Fibroblast of mammary gland (primary cell): Measurements from ENCODE around the gene HSD17B1.
"Not testable (repeated sequence)": the region's sequence is repeated elsewhere in the genome, so short reads cannot be mapped to it uniquely, and the experiment has no call there.

Experiments
- DNase-seq: peaks from one replicate; pipeline ENCODE4 v3.0.0-alpha.2; 2010; ENCODE audit warnings: low read depth
- H3K4me3 ChIP-seq: 2 replicates; pipeline ENCODE4 v1.5.1; 2011; ENCODE audit warnings: low read depth, mild to moderate bottlenecking, low read length, moderate library complexity; ENCODE audit not compliant: control insufficient read depth
- TF ChIP-seq, protein P1 (sequence below): conservative IDR thresholded peaks from 2 replicates; pipeline ENCODE4 v1.5.1; 2011; ENCODE audit warnings: low read depth, low read length, inconsistent platforms; ENCODE audit not compliant: control insufficient read depth, insufficient read depth

HSD17B1 gene

DNA sequence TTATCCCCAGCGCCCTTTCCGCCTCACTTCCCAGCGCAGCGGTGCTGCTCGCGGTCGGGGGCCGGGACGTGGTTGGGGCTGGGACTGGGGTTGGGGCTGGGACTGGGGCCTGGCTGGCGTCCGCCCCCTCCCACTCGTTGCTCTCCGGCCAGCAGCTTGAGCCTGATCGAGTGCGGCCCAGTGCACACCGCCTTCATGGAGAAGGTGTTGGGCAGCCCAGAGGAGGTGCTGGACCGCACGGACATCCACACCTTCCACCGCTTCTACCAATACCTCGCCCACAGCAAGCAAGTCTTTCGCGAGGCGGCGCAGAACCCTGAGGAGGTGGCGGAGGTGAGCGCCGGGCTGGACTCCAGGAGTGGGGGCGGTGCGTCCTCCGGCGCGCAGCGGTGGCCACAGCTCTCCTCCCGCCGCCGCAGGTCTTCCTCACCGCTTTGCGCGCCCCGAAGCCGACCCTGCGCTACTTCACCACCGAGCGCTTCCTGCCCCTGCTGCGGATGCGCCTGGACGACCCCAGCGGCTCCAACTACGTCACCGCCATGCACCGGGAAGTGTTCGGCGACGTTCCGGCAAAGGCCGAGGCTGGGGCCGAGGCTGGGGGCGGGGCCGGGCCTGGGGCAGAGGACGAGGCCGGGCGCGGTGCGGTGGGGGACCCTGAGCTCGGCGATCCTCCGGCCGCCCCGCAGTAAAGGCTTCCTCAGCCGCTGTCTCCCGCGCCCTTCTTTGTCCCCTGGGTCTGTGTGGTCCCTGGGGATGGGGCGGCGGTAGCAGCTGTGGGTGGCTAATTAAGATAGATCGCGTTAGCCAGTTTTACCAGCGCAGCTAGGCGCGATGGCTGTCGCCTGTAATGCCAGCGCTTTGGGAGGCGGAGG, 1.8 kb downstream of the HSD17B1 start:
- peak overlapping the region; percentile 82 for H3K4me3 ChIP-seq
- TF ChIP-seq, protein P1, sequence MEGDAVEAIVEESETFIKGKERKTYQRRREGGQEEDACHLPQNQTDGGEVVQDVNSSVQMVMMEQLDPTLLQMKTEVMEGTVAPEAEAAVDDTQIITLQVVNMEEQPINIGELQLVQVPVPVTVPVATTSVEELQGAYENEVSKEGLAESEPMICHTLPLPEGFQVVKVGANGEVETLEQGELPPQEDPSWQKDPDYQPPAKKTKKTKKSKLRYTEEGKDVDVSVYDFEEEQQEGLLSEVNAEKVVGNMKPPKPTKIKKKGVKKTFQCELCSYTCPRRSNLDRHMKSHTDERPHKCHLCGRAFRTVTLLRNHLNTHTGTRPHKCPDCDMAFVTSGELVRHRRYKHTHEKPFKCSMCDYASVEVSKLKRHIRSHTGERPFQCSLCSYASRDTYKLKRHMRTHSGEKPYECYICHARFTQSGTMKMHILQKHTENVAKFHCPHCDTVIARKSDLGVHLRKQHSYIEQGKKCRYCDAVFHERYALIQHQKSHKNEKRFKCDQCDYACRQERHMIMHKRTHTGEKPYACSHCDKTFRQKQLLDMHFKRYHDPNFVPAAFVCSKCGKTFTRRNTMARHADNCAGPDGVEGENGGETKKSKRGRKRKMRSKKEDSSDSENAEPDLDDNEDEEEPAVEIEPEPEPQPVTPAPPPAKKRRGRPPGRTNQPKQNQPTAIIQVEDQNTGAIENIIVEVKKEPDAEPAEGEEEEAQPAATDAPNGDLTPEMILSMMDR = no peak
- peak; percentile 64 for DNase-seq

DNA sequence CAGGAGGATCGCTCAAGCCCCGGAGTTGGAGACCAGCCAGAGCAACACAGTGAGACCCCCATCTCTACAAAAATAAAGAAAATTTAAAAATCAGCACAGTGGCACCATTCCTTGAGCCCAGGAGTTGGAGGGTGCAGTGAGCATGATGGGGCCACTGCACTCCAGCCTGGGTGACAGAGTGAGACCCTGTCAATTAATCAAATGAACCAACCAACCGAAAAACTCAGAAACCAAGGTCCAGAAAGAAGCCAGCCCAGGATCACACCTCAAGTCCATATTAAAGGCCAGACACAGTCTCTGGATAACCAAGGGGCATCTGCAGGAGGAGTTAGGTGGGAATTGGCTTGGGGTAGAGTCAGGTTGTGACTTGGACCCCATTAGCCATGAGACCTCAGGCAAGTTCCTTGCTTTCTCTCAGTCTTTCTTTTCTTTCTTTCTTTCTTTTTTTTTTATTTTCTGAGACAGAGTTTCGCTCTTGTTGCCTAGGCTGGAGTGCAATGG, 2.4 kb downstream of the HSD17B1 start:
- H3K4me3 ChIP-seq = peak overlapping the region; percentile 82
- TF ChIP-seq, protein P1 = no peak
- no peak for DNase-seq

DNA sequence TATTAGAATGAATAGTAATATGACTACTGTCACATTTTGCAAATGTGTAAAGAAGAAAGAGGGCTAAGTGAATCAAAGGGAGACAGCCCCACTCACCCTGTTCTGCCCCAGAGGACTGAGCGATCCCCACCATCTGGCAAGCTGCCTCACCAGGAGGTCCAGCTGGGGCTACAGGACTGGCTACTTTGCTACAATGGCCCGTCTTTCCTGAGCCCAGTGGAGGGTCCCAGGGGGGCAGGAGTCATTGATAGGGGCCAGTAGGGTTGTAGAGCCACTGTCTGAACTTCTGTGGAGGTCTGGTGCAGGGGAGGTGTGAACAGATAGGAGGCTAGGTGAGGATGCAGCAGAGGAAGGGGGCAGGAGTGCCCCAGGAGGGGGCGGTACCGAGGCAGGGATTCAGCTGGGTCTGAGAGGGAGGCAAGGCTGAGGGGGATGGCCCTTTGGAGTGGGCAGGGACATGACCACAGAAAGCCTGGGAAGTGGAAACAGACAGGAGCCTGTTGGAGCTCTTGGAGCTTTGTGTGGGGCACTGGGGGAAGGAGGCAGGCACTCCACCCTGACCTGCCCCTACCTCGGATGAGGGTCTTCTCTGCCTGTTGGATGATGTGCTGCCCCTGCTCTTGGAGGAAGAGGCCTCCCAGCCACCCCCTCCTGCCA, 3.4 kb downstream of the HSD17B1 start:
- H3K4me3 ChIP-seq, DNase-seq: not testable (repeated sequence)

DNA sequence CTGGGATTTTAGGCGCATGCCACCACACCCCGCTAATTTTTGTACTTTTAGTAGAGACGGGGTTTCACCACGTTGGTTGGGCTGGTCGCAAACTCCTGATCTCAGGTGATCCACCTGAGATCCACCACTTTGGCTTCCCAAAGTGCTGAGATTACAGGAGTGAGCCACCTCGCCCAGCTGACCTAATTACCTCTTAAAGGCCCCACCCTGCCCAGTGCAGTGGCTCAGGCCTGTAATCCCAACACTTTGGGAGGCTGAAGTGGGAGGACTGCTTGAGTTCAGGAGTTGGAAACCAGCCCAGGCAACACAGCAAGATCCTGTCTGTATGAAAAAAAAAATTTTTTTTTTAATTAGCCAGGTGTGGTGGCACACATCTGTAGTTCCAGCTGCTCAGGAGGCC, 6.4 kb downstream of the HSD17B1 start:
- TF ChIP-seq, protein P1 = no peak
- H3K4me3 ChIP-seq = no peak overlapping the region
- DNase-seq = no peak

DNA sequence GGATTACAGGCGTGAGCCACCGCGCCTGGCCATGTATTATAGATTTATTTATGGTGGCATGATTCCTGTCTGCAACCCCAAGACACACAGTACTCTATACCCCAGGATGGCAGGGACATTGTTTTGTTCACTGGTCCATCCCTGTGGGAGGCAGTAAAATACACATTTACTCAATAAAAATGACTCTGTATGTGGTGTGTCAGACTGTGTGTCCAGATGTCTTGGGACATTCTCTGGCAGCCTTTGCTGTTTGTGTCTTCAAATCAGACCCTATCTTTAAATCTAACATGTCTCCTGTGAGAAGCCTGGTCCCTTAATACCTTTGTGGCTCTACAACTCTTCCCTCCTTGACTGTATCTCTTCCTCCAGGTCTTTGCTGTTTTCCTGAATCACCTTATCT, 7.5 kb downstream of the HSD17B1 start:
- H3K4me3 ChIP-seq = no peak overlapping the region
- no peak for DNase-seq
- TF ChIP-seq, protein P1 = no peak

DNA sequence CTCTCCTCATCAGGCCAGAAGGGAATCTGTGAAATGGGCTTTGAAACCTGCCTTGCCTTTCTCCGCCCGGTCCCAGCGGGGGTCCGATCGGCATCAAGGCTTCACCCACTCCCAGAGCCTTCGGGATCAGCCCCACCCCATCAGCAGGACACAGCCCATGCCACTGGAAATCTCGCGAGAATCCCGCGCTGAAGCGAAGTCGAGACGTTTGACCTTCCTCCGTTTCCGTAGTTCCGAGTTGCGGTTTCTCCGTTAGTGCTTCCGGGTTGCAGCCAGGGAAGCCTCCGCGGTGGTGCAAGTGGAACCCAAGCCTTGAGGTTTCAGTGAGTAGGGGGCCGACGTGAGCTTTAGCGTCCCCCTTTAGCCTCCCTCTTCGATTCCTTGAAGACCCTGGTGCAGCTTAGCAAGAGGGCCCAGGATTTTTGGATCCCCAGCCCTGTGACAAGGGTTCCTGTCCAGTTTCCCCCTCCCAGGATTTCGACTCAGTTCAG, 9.2 kb downstream of the HSD17B1 start, which contains the start of gene COASY:
TSS of gene COASY (plus strand) at position 252 of the 491 bp plus-strand sequence. CDS start 475 bp downstream, outside the sequence.
- TF ChIP-seq, protein P1 = no peak
- DNase-seq = peak; percentile 98
- H3K4me3 ChIP-seq = peak within 1 kb of the TSS; percentile 92
